Effector memory CD4-positive, alpha-beta T cell (primary cell): ENCODE data around the gene PLPP1.

ENCODE experiments used
- DNase-seq, 3 donors: peaks; one replicate each; pipeline ENCODE4 v3.0.0-alpha.2; 2020
- H3K27ac ChIP-seq: 2 replicates; pipeline ENCODE4 v1.7.0; 2013; ENCODE audit warnings: mild to moderate bottlenecking, low read length, moderate library complexity; ENCODE audit not compliant: insufficient read depth, poor library complexity, severe bottlenecking
- H3K27me3 ChIP-seq: replicated peaks from 2 replicates; pipeline ENCODE4 v1.7.0; 2013; ENCODE audit warnings: mild to moderate bottlenecking, low read length; ENCODE audit not compliant: insufficient read depth, control insufficient read depth, poor library complexity, severe bottlenecking
- H3K36me3 ChIP-seq: 2 replicates; pipeline ENCODE4 v1.7.0; 2013; ENCODE audit warnings: mild to moderate bottlenecking, low read length, moderate library complexity; ENCODE audit not compliant: control insufficient read depth, insufficient read depth
- H3K4me1 ChIP-seq: 2 replicates; pipeline ENCODE4 v1.7.0; 2013; ENCODE audit warnings: low read length, mild to moderate bottlenecking; ENCODE audit not compliant: control insufficient read depth, insufficient read depth, poor library complexity, severe bottlenecking
- H3K4me3 ChIP-seq: 2 replicates; pipeline ENCODE4 v1.7.0; 2013; ENCODE audit warnings: low read length, low read depth, mild to moderate bottlenecking; ENCODE audit not compliant: insufficient read depth, poor library complexity, severe bottlenecking
- H3K9me3 ChIP-seq: 2 replicates; pipeline ENCODE4 v1.7.0; 2013; ENCODE audit warnings: mild to moderate bottlenecking, low read length, moderate library complexity; ENCODE audit not compliant: control insufficient read depth

Gene PLPP1

GRCh38 chr5:55533521-55534435 is 986 bp downstream of the PLPP1 start:
- H3K27ac ChIP-seq = peak overlapping the region; percentile 86
- no peaks in the 10 kb centered on the region for H3K36me3 ChIP-seq

DNA sequence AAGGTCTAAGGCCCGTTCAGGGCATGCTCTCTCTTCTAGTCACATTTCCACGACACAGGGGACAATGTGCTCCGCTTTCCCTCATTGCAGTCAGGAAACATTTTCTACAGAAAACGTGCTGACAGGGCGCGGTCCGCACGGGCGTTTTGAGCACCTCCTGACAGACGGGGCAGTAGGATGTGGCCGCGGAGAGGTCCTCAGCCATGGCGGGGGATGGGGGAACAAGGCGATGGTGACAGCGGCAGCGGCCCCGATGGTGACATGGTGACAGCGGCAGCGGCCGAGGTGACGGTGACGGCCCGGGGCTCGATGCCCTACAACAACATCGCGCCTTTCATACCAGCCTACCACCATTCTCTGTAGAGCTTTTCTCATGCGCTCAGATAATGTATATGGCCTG is 4.1 kb downstream of the PLPP1 start:
- Histone ChIP-seq H3K9me3 (no peaks in the 10 kb centered on the region), H3K4me3 (no peak overlapping the region), H3K27me3 (no peaks in the 10 kb centered on the region), H3K36me3 (no peaks in the 10 kb centered on the region), H3K4me1 (peaks cover 13% of the 10 kb centered on the region), H3K27ac (no peak overlapping the region)
- no peak for DNase-seq

More at GRCh38 chr5:55533521-55534435, 986 bp downstream of the PLPP1 start:
- no peaks in the 10 kb centered on the region for H3K27me3 ChIP-seq
- peak overlapping the region; percentile 71 for H3K4me3 ChIP-seq
- DNase-seq = no peak
- H3K9me3 ChIP-seq = no peaks in the 10 kb centered on the region
- peaks cover 13% of the 10 kb centered on the region for H3K4me1 ChIP-seq

DNA sequence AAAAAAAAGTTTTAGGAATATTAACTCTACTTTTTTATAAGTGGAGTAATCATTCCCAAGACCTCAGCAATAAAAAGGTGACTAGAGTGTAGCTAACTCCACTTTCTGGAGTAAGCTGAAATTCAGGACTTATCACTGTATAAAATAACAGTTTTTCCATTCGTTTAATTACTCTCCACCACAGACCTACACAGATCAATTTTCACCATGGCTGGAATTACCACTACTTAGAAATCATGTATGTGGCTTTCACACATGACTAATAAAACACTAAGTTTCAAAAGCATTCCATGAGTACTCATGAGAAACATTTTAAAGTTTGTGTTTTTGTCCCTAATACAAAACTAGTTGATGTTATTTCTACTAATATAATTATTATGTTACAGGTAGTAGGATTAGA is 9.9 kb downstream of the PLPP1 start:
- H3K4me3 ChIP-seq = no peak overlapping the region
- no peaks in the 10 kb centered on the region for H3K36me3 ChIP-seq
- DNase-seq = no peak
- H3K4me1 ChIP-seq = no peaks in the 10 kb centered on the region
- no peaks in the 10 kb centered on the region for H3K9me3 ChIP-seq
- no peaks in the 10 kb centered on the region for H3K27me3 ChIP-seq
- H3K27ac ChIP-seq = no peak overlapping the region

GRCh38 chr5:55523293-55523692 is 11.5 kb downstream of the PLPP1 start:
- Histone ChIP-seq H3K27me3 (no peaks in the 10 kb centered on the region), H3K27ac (no peak overlapping the region), H3K9me3 (no peaks in the 10 kb centered on the region), H3K4me3 (no peak overlapping the region), H3K4me1 (no peaks in the 10 kb centered on the region), H3K36me3 (no peaks in the 10 kb centered on the region)
- DNase-seq = no peak

GRCh38 chr5:55521881-55522280 is 12.9 kb downstream of the PLPP1 start:
- Histone ChIP-seq H3K27me3 (no peaks in the 10 kb centered on the region), H3K4me1 (no peaks in the 10 kb centered on the region), H3K27ac (no peak overlapping the region), H3K4me3 (no peak overlapping the region), H3K36me3 (no peaks in the 10 kb centered on the region), H3K9me3 (no peaks in the 10 kb centered on the region)
- DNase-seq = no peak

- H3K36me3 ChIP-seq = no peaks in the 10 kb centered on the region
- no peak overlapping the region for H3K4me3 ChIP-seq
- no peak for DNase-seq
- no peaks in the 10 kb centered on the region for H3K4me1 ChIP-seq
- H3K9me3 ChIP-seq = no peaks in the 10 kb centered on the region
- H3K27me3 ChIP-seq = no peaks in the 10 kb centered on the region
- H3K27ac ChIP-seq = no peak overlapping the region
Measured at GRCh38 chr5:55520117-55520839, 14.5 kb downstream of the PLPP1 start.

DNA sequence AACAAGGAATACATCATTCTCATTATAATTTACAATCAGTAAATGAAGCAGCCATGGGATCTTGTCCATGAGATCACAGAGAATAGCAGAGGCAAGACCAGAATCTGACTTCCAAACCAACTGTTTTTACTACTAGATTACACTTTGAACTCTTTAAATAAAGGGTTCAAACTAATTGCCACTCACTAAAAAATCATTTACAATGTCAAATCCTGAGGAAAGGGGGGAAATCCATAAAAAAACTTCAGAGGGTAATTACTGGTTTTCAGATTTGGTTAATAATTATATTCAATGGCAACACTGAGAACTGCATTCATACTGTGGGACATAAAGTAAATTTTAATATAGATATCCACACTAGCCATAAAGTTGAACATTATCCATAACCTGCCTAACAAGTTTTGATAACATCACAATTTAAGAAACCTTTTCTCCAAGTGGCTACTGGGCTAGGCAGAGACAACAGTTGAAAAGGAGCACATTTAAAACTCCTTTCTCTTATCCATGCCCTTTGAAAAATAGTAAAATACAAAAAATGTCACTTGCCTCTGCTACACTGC is 15.9 kb downstream of the PLPP1 start:
- DNase-seq = no peak
- H3K36me3 ChIP-seq = no peaks in the 10 kb centered on the region
- H3K27me3 ChIP-seq = no peaks in the 10 kb centered on the region
- no peaks in the 10 kb centered on the region for H3K9me3 ChIP-seq
- no peak overlapping the region for H3K4me3 ChIP-seq
- H3K4me1 ChIP-seq = no peaks in the 10 kb centered on the region
- H3K27ac ChIP-seq = no peak overlapping the region

GRCh38 chr5:55517804-55518203 is 17.0 kb downstream of the PLPP1 start:
- Histone ChIP-seq H3K27me3 (no peaks in the 10 kb centered on the region), H3K4me3 (no peak overlapping the region), H3K9me3 (no peaks in the 10 kb centered on the region), H3K27ac (no peak overlapping the region), H3K4me1 (no peaks in the 10 kb centered on the region), H3K36me3 (no peaks in the 10 kb centered on the region)
- no peak for DNase-seq

- no peak overlapping the region for H3K4me3 ChIP-seq
- H3K4me1 ChIP-seq = no peaks in the 10 kb centered on the region
- no peaks in the 10 kb centered on the region for H3K27me3 ChIP-seq
- H3K36me3 ChIP-seq = no peaks in the 10 kb centered on the region
- H3K27ac ChIP-seq = no peak overlapping the region
- no peaks in the 10 kb centered on the region for H3K9me3 ChIP-seq
- DNase-seq = no peak
Measured at GRCh38 chr5:55511010-55511409, 23.8 kb downstream of the PLPP1 start.

DNA sequence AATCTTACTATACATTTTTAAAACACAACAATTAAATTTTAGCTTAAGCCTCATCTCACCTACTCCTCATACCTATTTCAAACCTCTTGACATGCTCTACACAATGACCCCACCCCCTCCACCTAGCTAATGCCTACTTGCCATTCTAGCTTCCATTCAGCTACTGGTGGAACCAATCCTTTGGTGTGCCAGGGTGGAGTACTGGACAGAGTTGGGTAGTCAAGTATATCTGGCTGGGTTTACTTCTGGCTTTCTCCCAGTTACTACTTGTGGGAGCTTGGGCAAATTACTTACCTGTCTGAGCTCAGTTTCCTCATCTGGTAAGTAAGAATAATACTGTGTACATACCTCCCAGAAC is 24.3 kb downstream of the PLPP1 start:
- no peaks in the 10 kb centered on the region for H3K27me3 ChIP-seq
- H3K4me3 ChIP-seq = no peak overlapping the region
- H3K9me3 ChIP-seq = no peaks in the 10 kb centered on the region
- no peaks in the 10 kb centered on the region for H3K36me3 ChIP-seq
- no peak overlapping the region for H3K27ac ChIP-seq
- H3K4me1 ChIP-seq = no peaks in the 10 kb centered on the region
- DNase-seq = no peak
